ENCODE measurements around the gene HEATR5A.

DNA sequence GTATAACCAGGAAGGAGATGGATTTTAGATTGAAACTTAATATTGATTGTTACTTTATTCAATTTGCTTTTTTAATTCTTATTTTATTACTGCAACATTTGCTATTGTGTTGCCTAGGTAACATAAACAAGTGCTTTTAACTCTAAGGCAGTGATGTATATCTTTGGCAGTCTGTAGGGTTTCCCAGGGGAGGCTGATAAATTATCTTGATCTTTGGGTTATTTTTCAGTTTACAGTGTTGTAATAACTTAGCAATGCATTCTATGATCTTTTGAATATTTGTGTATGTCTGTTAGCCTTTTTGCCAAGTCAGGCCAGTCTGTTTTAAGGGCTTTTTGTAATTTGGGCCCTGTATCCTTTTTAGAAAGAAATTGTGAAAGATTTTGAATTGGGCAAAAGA, 44.8 kb upstream of the HEATR5A start:
- TF ChIP-seq GATA2 (IDR thresholded peaks at IDR 0.05; ENCODE audit: low read depth, low read length), result no peak
- TF ChIP-seq GATA3 (IDR thresholded peaks at IDR 0.05; ENCODE audit: low read depth, low read length), result no peak

Data from SH-SY5Y (cell line).